GM23248 (cell line): Measurements from ENCODE around the gene PHYHD1. TPM values are rescaled to one million over a fixed set of nuclear protein-coding genes. Genes with fewer than 3 reads are reported as not detected.

ENCODE experiments used
- DNase-seq: peaks from one replicate; pipeline ENCODE4 v3.0.0-alpha.2; 2015
- H2AFZ ChIP-seq: fragments of 200-600 bp; sonication (generic); 2 replicates; pipeline ENCODE4 v1.6.1; 2016; ENCODE audit warnings: antibody characterized with exemption
- H3F3A ChIP-seq: fragments of 200-600 bp; sonication (generic); 2 replicates; pipeline ENCODE4 v1.6.1; 2016; ENCODE audit warnings: mild to moderate bottlenecking, antibody characterized with exemption, mixed run types; ENCODE audit not compliant: insufficient read depth
- H3K27ac ChIP-seq: fragments of 200-600 bp; sonication (generic); 2 replicates; pipeline ENCODE4 v1.5.1; 2016; ENCODE audit warnings: mild to moderate bottlenecking
- H3K27me3 ChIP-seq: fragments of 200-600 bp; sonication (generic); replicated peaks from 2 replicates; pipeline ENCODE4 v1.6.1; 2016; ENCODE audit warnings: mild to moderate bottlenecking; ENCODE audit not compliant: insufficient read depth
- H3K36me3 ChIP-seq: fragments of 200-600 bp; sonication (generic); 2 replicates; pipeline ENCODE4 v1.6.1; 2016; ENCODE audit warnings: low read depth, mild to moderate bottlenecking
- H3K4me1 ChIP-seq: fragments of 200-600 bp; sonication (generic); 2 replicates; pipeline ENCODE4 v1.6.1; 2016; ENCODE audit warnings: mild to moderate bottlenecking; ENCODE audit not compliant: insufficient read depth
- H3K4me2 ChIP-seq: fragments of 200-600 bp; sonication (generic); one replicate; pipeline ENCODE4 v1.6.1; 2016; ENCODE audit warnings: mild to moderate bottlenecking; ENCODE audit not compliant: unreplicated experiment
- H3K4me3 ChIP-seq: fragments of 200-600 bp; sonication (generic); 2 replicates; pipeline ENCODE4 v1.5.1; 2016; ENCODE audit warnings: mild to moderate bottlenecking
- H3K79me2 ChIP-seq: fragments of 200-600 bp; sonication (generic); 2 replicates; pipeline ENCODE4 v1.6.1; 2016; ENCODE audit warnings: mild to moderate bottlenecking; ENCODE audit not compliant: insufficient read depth
- H3K9ac ChIP-seq: fragments of 200-600 bp; sonication (generic); 2 replicates; pipeline ENCODE4 v1.6.1; 2016; ENCODE audit warnings: mild to moderate bottlenecking
- H3K9me2 ChIP-seq: fragments of 200-600 bp; sonication (generic); 2 replicates; pipeline ENCODE4 v1.6.1; 2016; ENCODE audit warnings: mixed run types, mild to moderate bottlenecking, moderate library complexity; ENCODE audit not compliant: insufficient read depth
- H3K9me3 ChIP-seq: fragments of 200-600 bp; sonication (generic); one replicate; pipeline ENCODE4 v1.6.1; 2017; ENCODE audit warnings: low read depth
- H4K20me1 ChIP-seq: fragments of 200-600 bp; sonication (generic); 2 replicates; pipeline ENCODE4 v1.6.0; 2016; ENCODE audit not compliant: insufficient read depth
- EZH2 ChIP-seq: fragments of 200-600 bp; sonication (generic); IDR thresholded peaks from 2 replicates; pipeline ENCODE4 v1.6.1; 2018; ENCODE audit warnings: antibody characterized with exemption, mild to moderate bottlenecking; ENCODE audit not compliant: insufficient read depth, poor library complexity, severe bottlenecking
- EZH2phosphoT487 ChIP-seq: fragments of 200-600 bp; sonication (generic); IDR thresholded peaks from 2 replicates; pipeline ENCODE4 v1.6.1; 2018; ENCODE audit warnings: antibody characterized with exemption, moderate library complexity, mild to moderate bottlenecking, low read depth; ENCODE audit not compliant: insufficient read depth
- WGBS, 2 experiments: methylation state at CpG; one replicate each; pipeline ENCODE4 v1.1.6; 2015 to 2017; ENCODE audit warnings: low lambda C conversion rate in 2 of 2, low coverage in 1 of 2; ENCODE audit errors: missing lambda C conversion rate in 2 of 2; 5-methylcytosine and 5-hydroxymethylcytosine counted together
- in situ Hi-C: fragments of 300-500 bp; cut with MboI; formaldehyde crosslinking; loops from 2 replicates; pipeline ENCODE4 v1.15.0; 2020
- polyA plus RNA-seq: library from polyadenylated mRNA; unstranded; fragments of >200 nt; fragmentation: Nextera tagmentation; extraction: Ambion mirVana; gene quantifications from 2 replicates; pipeline ENCODE4 v1.2.1, GENCODE V29; 2016
- total RNA-seq: library from RNA; depleted of rRNA; stranded (reverse); fragments of >200 nt; shearing (Covaris generic); gene quantifications from 2 replicates; pipeline ENCODE4 v1.2.3, GENCODE V29; 2014

PHYHD1 gene
- total and polyA plus RNA-seq, 2 experiments from 2014 or later, result 4.4 to 7.4 TPM

DNA sequence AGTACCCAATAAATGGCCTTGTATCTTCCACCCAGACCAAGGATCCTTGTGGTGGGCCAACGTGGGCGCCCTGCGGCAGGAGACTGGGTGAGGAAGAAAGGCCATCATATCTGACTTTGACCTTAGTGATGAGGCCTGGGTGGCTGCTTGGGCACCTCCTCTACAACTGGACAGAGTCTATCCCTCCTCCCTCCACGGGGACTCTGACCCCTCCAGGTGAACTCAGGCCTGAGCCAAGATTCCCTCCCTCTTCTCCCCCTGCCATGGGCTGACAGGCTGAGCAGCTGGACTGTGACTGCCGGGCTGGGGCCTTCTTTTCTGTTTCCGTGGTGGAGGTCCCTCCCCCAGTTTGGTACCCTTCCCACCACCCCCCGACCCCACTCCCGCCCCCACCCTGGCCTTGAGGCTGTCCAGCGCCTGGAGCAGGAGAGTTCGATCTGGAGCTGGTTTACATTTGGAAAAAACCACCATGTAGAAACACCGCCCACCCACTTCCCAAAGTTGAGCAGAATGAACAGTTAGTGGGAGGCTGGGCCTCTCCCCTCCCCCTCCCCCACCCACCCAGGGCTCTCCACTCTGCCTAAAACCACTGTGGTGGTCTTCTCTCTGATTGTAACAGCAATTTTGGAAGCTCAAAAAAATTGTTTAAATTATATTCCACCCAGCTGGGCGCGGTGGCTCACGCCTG lies 1.2 kb upstream of the PHYHD1 start:
- H3K9ac ChIP-seq, result no peak overlapping the region
- no peak overlapping the region for H2AFZ ChIP-seq
- no peaks in the 10 kb centered on the region for H3K9me2 ChIP-seq
- H3F3A ChIP-seq, result peaks cover 10% of the 10 kb centered on the region
- no peak for DNase-seq
- H3K27ac ChIP-seq, result no peak overlapping the region
- no peak overlapping the region for H3K4me2 ChIP-seq
- in situ Hi-C loops, result no loop called here
- WGBS, 2 experiments, result 85 to 94% methylated on average over 7 to 14 of the region's 14 CpGs
- peaks cover 22% of the 10 kb centered on the region for H3K79me2 ChIP-seq
- no peaks in the 10 kb centered on the region for H3K9me3 ChIP-seq
- no peaks in the 10 kb centered on the region; the same call in 1 of the 2 replicates for H3K36me3 ChIP-seq
- no peaks in the 10 kb centered on the region for H4K20me1 ChIP-seq
- H3K27me3 ChIP-seq, result no peaks in the 10 kb centered on the region
- TF ChIP-seq EZH2phosphoT487, result no peak
- TF ChIP-seq EZH2, result no peak
- peaks cover 21% of the 10 kb centered on the region for H3K4me1 ChIP-seq
- H3K4me3 ChIP-seq, result no peak overlapping the region

DNA sequence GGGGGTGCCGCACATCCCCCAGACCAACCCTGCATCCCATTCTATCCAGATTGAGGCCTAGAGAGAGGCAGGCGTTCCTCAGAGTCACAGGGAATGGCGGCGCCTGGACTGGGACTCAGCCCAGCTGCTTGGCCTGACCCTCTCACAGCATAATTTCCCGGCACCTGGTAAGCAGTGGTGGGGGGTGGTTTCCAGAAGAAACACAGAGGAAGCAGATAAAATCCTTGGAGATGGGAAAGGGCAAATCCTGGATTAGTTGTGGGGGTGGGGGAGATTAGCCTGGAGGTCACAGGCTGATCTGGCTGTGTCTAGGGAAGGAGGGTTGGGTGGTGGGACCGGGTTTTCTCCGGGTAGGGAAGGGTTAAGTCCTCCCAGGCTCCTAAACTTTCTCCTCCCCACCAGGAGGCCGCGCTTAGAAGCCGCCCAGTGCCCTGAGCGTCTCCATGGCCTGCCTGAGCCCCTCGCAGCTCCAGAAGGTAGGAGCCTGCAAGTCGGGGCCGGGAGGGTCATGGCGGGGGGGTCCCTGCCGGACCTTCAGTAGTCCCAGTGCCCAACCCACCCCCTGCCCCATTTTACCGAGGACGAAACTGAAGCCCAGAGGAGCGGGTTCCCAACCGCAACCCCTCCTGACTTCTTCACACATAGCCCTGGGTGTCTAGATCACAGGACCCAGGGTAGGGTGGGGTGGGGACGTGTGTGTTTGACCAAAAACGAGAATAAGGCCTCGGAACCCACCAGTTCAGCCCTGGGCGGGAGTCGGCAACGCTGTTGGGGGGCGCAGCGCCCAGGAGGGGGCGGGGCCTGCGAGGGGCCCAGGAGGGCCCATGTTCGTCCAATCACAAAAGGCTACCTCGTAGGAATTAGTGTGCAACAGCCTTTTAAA lies 1.3 kb downstream of the PHYHD1 start:
- peaks cover 13% of the 10 kb centered on the region for H3K4me1 ChIP-seq
- H3K27ac ChIP-seq, result no peak overlapping the region
- H3K36me3 ChIP-seq, result no peaks in the 10 kb centered on the region; the same call in 1 of the 2 replicates
- no peaks in the 10 kb centered on the region for H3K27me3 ChIP-seq
- DNase-seq, result peak; percentile 79
- peaks cover 10% of the 10 kb centered on the region for H3F3A ChIP-seq
- peak overlapping the region; percentile 29 for H3K4me2 ChIP-seq
- peak overlapping the region; percentile 66 for H3K4me3 ChIP-seq
- 13 to 15% methylated on average over 20 to 32 of the region's 32 CpGs for WGBS, 2 experiments
- no peaks in the 10 kb centered on the region for H3K79me2 ChIP-seq
- in situ Hi-C loops, result no loop called here
- H3K9me3 ChIP-seq, result no peaks in the 10 kb centered on the region
- H2AFZ ChIP-seq, result peak overlapping the region; percentile 80
- peak overlapping the region; percentile 74 for H3K9ac ChIP-seq
- no peaks in the 10 kb centered on the region for H3K9me2 ChIP-seq
- TF ChIP-seq EZH2phosphoT487, result no peak
- TF ChIP-seq EZH2, result no peak
- no peaks in the 10 kb centered on the region for H4K20me1 ChIP-seq

- WGBS, 2 experiments, result 92 to 94% methylated on average over 6 of the region's 6 CpGs
- 0 out of 2 replicates have a peak, but pooled peaks cover 6% of the 10 kb centered on the region for H3F3A ChIP-seq
- no peaks in the 10 kb centered on the region for H3K9me3 ChIP-seq
- no peak overlapping the region for H3K9ac ChIP-seq
- H3K79me2 ChIP-seq, result no peaks in the 10 kb centered on the region
- no peak overlapping the region for H2AFZ ChIP-seq
- no peaks in the 10 kb centered on the region for H3K36me3 ChIP-seq
- DNase-seq, result no peak
- H3K4me2 ChIP-seq, result no peak overlapping the region
- H3K9me2 ChIP-seq, result no peaks in the 10 kb centered on the region
- no peaks in the 10 kb centered on the region for H4K20me1 ChIP-seq
- H3K27me3 ChIP-seq, result no peaks in the 10 kb centered on the region
- H3K4me3 ChIP-seq, result no peak overlapping the region
- TF ChIP-seq EZH2phosphoT487, result no peak
- no peak for TF ChIP-seq EZH2
- in situ Hi-C loops, result no loop called here
- no peak overlapping the region for H3K27ac ChIP-seq
- peaks cover 13% of the 10 kb centered on the region; the same call in 1 of the 2 replicates for H3K4me1 ChIP-seq
These were observed 2.7 kb downstream of the PHYHD1 start for GRCh38 chr9:128923493-128923883.

- TF ChIP-seq EZH2 (no peak), EZH2phosphoT487 (no peak)
- Histone ChIP-seq H2AFZ (0 out of 2 replicates have a peak overlapping the region, but pooled peaks have one; percentile 27), H3K27ac (no peak overlapping the region), H3K27me3 (no peaks in the 10 kb centered on the region), H4K20me1 (no peaks in the 10 kb centered on the region), H3K4me2 (no peak overlapping the region), H3K9ac (no peak overlapping the region), H3F3A (no peaks in the 10 kb centered on the region), H3K9me3 (no peaks in the 10 kb centered on the region), H3K9me2 (no peaks in the 10 kb centered on the region), H3K4me3 (no peak overlapping the region), H3K36me3 (no peaks in the 10 kb centered on the region), H3K4me1 (no peaks in the 10 kb centered on the region), H3K79me2 (no peaks in the 10 kb centered on the region)
- peak; percentile 47 for DNase-seq
- 27 to 30% methylated on average over 10 of the region's 10 CpGs for WGBS, 2 experiments
- in situ Hi-C loops, result loop anchor here (5.0 kb wide), 1 partner anchor 61 kb away; no protein-coding TSS in a partner anchor
These were observed 7.1 kb downstream of the PHYHD1 start for GRCh38 chr9:128927731-128928411.
